T-cell (primary cell): ENCODE results near the gene NAXD. TPM values are rescaled to one million over a fixed set of nuclear protein-coding genes. Genes with fewer than 3 reads are reported as not detected.

ENCODE experiments used
- ATAC-seq, 4 experiments: fragments of 200-7000 bp in 3 of 4; fragments of 150-1000 bp in 1 of 4; cut with Tn5 transposase; replicated peaks in 1 of 4; 1 replicate in 3 of 4; 2 replicates in 1 of 4; pipeline ENCODE4 v1.10.0; 2021; ENCODE audit warnings: moderate library complexity in 3 of 4, mild to moderate bottlenecking in 2 of 4, moderate number of reproducible peaks in 1 of 4
- CTCF ChIA-PET, 2 donors: fragments of 300-600 bp; sonication (Branson Sonifier 250); formaldehyde crosslinking; loops; one replicate each; lab custom pipeline; 2022; ENCODE audit warnings: antibody characterized with exemption in 2 of 2; lab: Charles Lee
- POLR2A ChIA-PET, 2 donors: fragments of 300-600 bp; sonication (Branson Sonifier 250); formaldehyde crosslinking; loops; one replicate each; lab custom pipeline; 2022; ENCODE audit warnings: antibody characterized with exemption in 2 of 2; lab: Charles Lee
- DNase-seq, 35 experiments: peaks; one replicate each; pipeline versions ENCODE4 v3.0.0 to v3.0.0-alpha.2; 2013 to 2023
- H3K27ac ChIP-seq: one replicate; pipeline ENCODE4 v1.5.1; 2013; ENCODE audit warnings: low read length
- H3K27me3 ChIP-seq, 2 experiments: replicated peaks in 1 of 2; 1 replicate in 1 of 2; 2 replicates in 1 of 2; pipeline versions ENCODE4 v1.6.1 to v1.7.0; 2013; ENCODE audit warnings: low read length in 1 of 2, mixed read lengths in 1 of 2; ENCODE audit not compliant: control insufficient read depth in 2 of 2, insufficient read depth in 2 of 2; ENCODE audit errors: extremely low read depth in 1 of 2
- H3K36me3 ChIP-seq, 2 donors: 1 replicate in 1 of 2; 2 replicates in 1 of 2; pipeline versions ENCODE4 v1.6.1 to v1.7.0; 2013; ENCODE audit warnings: low read length in 1 of 2; ENCODE audit not compliant: control insufficient read depth in 2 of 2, insufficient read depth in 1 of 2; ENCODE audit errors: extremely low read depth in 1 of 2
- H3K4me1 ChIP-seq, 2 experiments: 1 replicate in 1 of 2; 2 replicates in 1 of 2; pipeline versions ENCODE4 v1.6.1 to v1.7.0; 2013; ENCODE audit warnings: low read length in 2 of 2, mixed read lengths in 1 of 2; ENCODE audit not compliant: insufficient read depth in 2 of 2, control insufficient read depth in 1 of 2; ENCODE audit errors: extremely low read depth in 1 of 2
- H3K4me3 ChIP-seq, 2 donors: 1 replicate in 1 of 2; 2 replicates in 1 of 2; pipeline versions ENCODE4 v1.5.1 to v1.7.0; 2013; ENCODE audit warnings: mild to moderate bottlenecking in 2 of 2, low read length in 1 of 2, moderate library complexity in 1 of 2; ENCODE audit not compliant: control insufficient read depth in 1 of 2; ENCODE audit errors: extremely low read depth in 1 of 2
- H3K9me3 ChIP-seq: 2 replicates; pipeline ENCODE4 v1.7.0; 2013
- H3K27ac Mint-ChIP-seq, 2 donors: one replicate each; pipeline ENCODE4 v1.8.0; 2020 to 2021; ENCODE audit warnings: mild to moderate bottlenecking in 2 of 2, mixed read lengths in 2 of 2
- H3K27me3 Mint-ChIP-seq, 2 donors: one replicate each; pipeline ENCODE4 v1.8.0; 2021 to 2022; ENCODE audit warnings: mixed read lengths in 2 of 2
- H3K36me3 Mint-ChIP-seq: one replicate; pipeline ENCODE4 v1.8.0; 2021; ENCODE audit warnings: mixed read lengths
- H3K4me1 Mint-ChIP-seq, 3 donors: one replicate each; pipeline ENCODE4 v1.8.0; 2020 to 2022; ENCODE audit warnings: mixed read lengths in 3 of 3, mild to moderate bottlenecking in 1 of 3
- H3K4me3 Mint-ChIP-seq, 3 donors: one replicate each; pipeline ENCODE4 v1.8.0; 2020 to 2022; ENCODE audit warnings: mild to moderate bottlenecking in 3 of 3, mixed read lengths in 3 of 3, moderate library complexity in 3 of 3
- H3K9me3 Mint-ChIP-seq, 3 donors: one replicate each; pipeline ENCODE4 v1.8.0; 2020 to 2022; ENCODE audit warnings: mixed read lengths in 3 of 3
- WGBS: methylation state at CpG from one replicate; pipeline ENCODE4 v1.1.5; 2013; ENCODE audit warnings: missing lambda C conversion rate; ENCODE audit not compliant: insufficient coverage; 5-methylcytosine and 5-hydroxymethylcytosine counted together
- total RNA-seq, 35 experiments: library from RNA in 6 of 35; stranded (reverse) in 6 of 35; fragments of 120-200 nt in 1 of 35; gene quantifications; one replicate each; pipeline versions ENCODE4 v1.2.1 to v1.2.4 and lab custom pipeline; 2013 to 2026

NAXD gene
- total RNA-seq, 5 donors from 2014 or later (not counting 1 experiment from before 2014, with no cell fraction given), result 22.2 to 34.3 (median 29.2) TPM

- Mint-ChIP-seq H3K27me3 (no peaks in the 10 kb centered on the region), H3K36me3 (peaks cover 36% of the 10 kb centered on the region), H3K4me3 (no peak overlapping the region), H3K27ac (peak overlapping the region; percentile 39 to 63), H3K9me3 (no peaks in the 10 kb centered on the region), H3K4me1 (peaks cover 50 to 60% (median 52%) of the 10 kb centered on the region in 3 donors)
- Histone ChIP-seq H3K4me1 (peaks cover 0 to 18% of the 10 kb centered on the region in 2 experiments), H3K9me3 (no peaks in the 10 kb centered on the region), H3K27ac (no peak overlapping the region), H3K4me3 (no peak overlapping the region), H3K27me3 (no peaks in the 10 kb centered on the region), H3K36me3 (peaks cover 16 to 48% of the 10 kb centered on the region in 2 donors)
- ATAC-seq, result no peak
- no peak for DNase-seq
- WGBS, result 91% methylated on average over 18 of the region's 19 CpGs
- POLR2A ChIA-PET, result no interaction called here
- CTCF ChIA-PET, result interaction anchor here in 1 of 2 donors (0.7 kb wide), 1 partner anchor 555 kb away, joined by 3 read pairs; no protein-coding TSS in a partner anchor
These were observed 10.5 kb downstream of the NAXD start for GRCh38 chr13:110625771-110626321.

GRCh38 chr13:110626521-110626920 lies 11.2 kb downstream of the NAXD start:
- Histone ChIP-seq H3K4me1 (peaks cover 0 to 18% of the 10 kb centered on the region in 2 experiments), H3K27ac (no peak overlapping the region), H3K27me3 (no peaks in the 10 kb centered on the region), H3K36me3 (peaks cover 16 to 53% of the 10 kb centered on the region in 2 donors), H3K4me3 (no peak overlapping the region), H3K9me3 (no peaks in the 10 kb centered on the region)
- DNase-seq (no peak), ATAC-seq (no peak)
- H3K4me1 Mint-ChIP-seq, result peaks cover 49 to 61% (median 53%) of the 10 kb centered on the region in 3 donors
- POLR2A ChIA-PET, result no interaction called here
- no peaks in the 10 kb centered on the region for H3K27me3 Mint-ChIP-seq
- 100% methylated on average over 6 of the region's 9 CpGs for WGBS
- no peak overlapping the region for H3K27ac Mint-ChIP-seq
- peaks cover 36% of the 10 kb centered on the region for H3K36me3 Mint-ChIP-seq
- no peaks in the 10 kb centered on the region for H3K9me3 Mint-ChIP-seq
- CTCF ChIA-PET, result no interaction called here
- no peak overlapping the region for H3K4me3 Mint-ChIP-seq

GRCh38 chr13:110627351-110627750 lies 12.0 kb downstream of the NAXD start:
- Mint-ChIP-seq H3K36me3 (peaks cover 40% of the 10 kb centered on the region), H3K4me3 (no peak overlapping the region), H3K27ac (no peak overlapping the region), H3K27me3 (no peaks in the 10 kb centered on the region), H3K9me3 (no peaks in the 10 kb centered on the region), H3K4me1 (peaks cover 45 to 59% (median 53%) of the 10 kb centered on the region in 3 donors)
- Histone ChIP-seq H3K27ac (no peak overlapping the region), H3K27me3 (no peaks in the 10 kb centered on the region), H3K4me1 (peaks cover 0 to 18% of the 10 kb centered on the region in 2 experiments), H3K36me3 (peaks cover 16 to 51% of the 10 kb centered on the region in 2 donors), H3K4me3 (no peak overlapping the region), H3K9me3 (no peaks in the 10 kb centered on the region)
- POLR2A ChIA-PET, result no interaction called here
- DNase-seq, result no peak
- 100% methylated on average over 3 of the region's 8 CpGs for WGBS
- CTCF ChIA-PET, result no interaction called here
- ATAC-seq, result no peak

- Mint-ChIP-seq H3K36me3 (peaks cover 40% of the 10 kb centered on the region), H3K27ac (no peak overlapping the region), H3K4me1 (peaks cover 42 to 55% (median 53%) of the 10 kb centered on the region in 3 donors), H3K27me3 (no peaks in the 10 kb centered on the region), H3K4me3 (no peak overlapping the region), H3K9me3 (no peaks in the 10 kb centered on the region)
- H3K27ac ChIP-seq, result no peak overlapping the region
- H3K36me3 ChIP-seq, result peaks cover 16 to 45% of the 10 kb centered on the region in 2 donors
- no peak overlapping the region for H3K4me3 ChIP-seq
- H3K9me3 ChIP-seq, result no peaks in the 10 kb centered on the region
- H3K27me3 ChIP-seq, result no peaks in the 10 kb centered on the region
- peaks cover 0 to 18% of the 10 kb centered on the region in 2 experiments for H3K4me1 ChIP-seq
- ChIA-PET CTCF (no interaction called here), POLR2A (no interaction called here)
- ATAC-seq (no peak), DNase-seq (no peak)
- 85% methylated on average over 12 of the region's 12 CpGs for WGBS
These were observed 12.6 kb downstream of the NAXD start for GRCh38 chr13:110627761-110628476.

- Histone ChIP-seq H3K27ac (no peak overlapping the region), H3K36me3 (peaks cover 16 to 40% of the 10 kb centered on the region in 2 donors), H3K4me1 (peaks cover 0 to 18% of the 10 kb centered on the region in 2 experiments), H3K27me3 (no peaks in the 10 kb centered on the region), H3K4me3 (no peak overlapping the region), H3K9me3 (no peaks in the 10 kb centered on the region)
- H3K4me3 Mint-ChIP-seq, result no peak overlapping the region
- no peaks in the 10 kb centered on the region for H3K9me3 Mint-ChIP-seq
- ChIA-PET CTCF (no interaction called here), POLR2A (no interaction called here)
- H3K4me1 Mint-ChIP-seq, result peaks cover 41 to 54% (median 53%) of the 10 kb centered on the region in 3 donors
- DNase-seq (no peak), ATAC-seq (no peak)
- H3K27me3 Mint-ChIP-seq, result no peaks in the 10 kb centered on the region
- peaks cover 37% of the 10 kb centered on the region for H3K36me3 Mint-ChIP-seq
- 98% methylated on average over 11 of the region's 13 CpGs for WGBS
- H3K27ac Mint-ChIP-seq, result no peak overlapping the region
These were observed 13.1 kb downstream of the NAXD start for GRCh38 chr13:110628477-110628793.

- H3K27ac Mint-ChIP-seq, result peak overlapping the region; percentile 75 to 84
These were observed 13.8 kb downstream of the NAXD start for GRCh38 chr13:110628952-110629701.

More at GRCh38 chr13:110628952-110629701, 13.8 kb downstream of the NAXD start:
- ATAC-seq (no peak), DNase-seq (no peak)
- Mint-ChIP-seq H3K4me3 (no peak overlapping the region), H3K4me1 (peaks cover 41 to 54% (median 53%) of the 10 kb centered on the region in 3 donors), H3K36me3 (peaks cover 37% of the 10 kb centered on the region), H3K27me3 (no peaks in the 10 kb centered on the region), H3K9me3 (no peaks in the 10 kb centered on the region)
- no peak overlapping the region for H3K4me3 ChIP-seq
- H3K27ac ChIP-seq, result no peak overlapping the region
- CTCF ChIA-PET, result no interaction called here
- peaks cover 16 to 38% of the 10 kb centered on the region in 2 donors for H3K36me3 ChIP-seq
- 90% methylated on average over 16 of the region's 19 CpGs for WGBS
- POLR2A ChIA-PET, result no interaction called here
- H3K27me3 ChIP-seq, result no peaks in the 10 kb centered on the region
- no peaks in the 10 kb centered on the region for H3K9me3 ChIP-seq
- H3K4me1 ChIP-seq, result peaks cover 0 to 18% of the 10 kb centered on the region in 2 experiments
